NCI-H1105 (cell line): ENCODE data around the gene PGS1.

Experiments
- DNase-seq: peaks from one replicate; lab custom pipeline; 2025; lab: John Stamatoyannopoulos, UW

The PGS1 gene

DNA sequence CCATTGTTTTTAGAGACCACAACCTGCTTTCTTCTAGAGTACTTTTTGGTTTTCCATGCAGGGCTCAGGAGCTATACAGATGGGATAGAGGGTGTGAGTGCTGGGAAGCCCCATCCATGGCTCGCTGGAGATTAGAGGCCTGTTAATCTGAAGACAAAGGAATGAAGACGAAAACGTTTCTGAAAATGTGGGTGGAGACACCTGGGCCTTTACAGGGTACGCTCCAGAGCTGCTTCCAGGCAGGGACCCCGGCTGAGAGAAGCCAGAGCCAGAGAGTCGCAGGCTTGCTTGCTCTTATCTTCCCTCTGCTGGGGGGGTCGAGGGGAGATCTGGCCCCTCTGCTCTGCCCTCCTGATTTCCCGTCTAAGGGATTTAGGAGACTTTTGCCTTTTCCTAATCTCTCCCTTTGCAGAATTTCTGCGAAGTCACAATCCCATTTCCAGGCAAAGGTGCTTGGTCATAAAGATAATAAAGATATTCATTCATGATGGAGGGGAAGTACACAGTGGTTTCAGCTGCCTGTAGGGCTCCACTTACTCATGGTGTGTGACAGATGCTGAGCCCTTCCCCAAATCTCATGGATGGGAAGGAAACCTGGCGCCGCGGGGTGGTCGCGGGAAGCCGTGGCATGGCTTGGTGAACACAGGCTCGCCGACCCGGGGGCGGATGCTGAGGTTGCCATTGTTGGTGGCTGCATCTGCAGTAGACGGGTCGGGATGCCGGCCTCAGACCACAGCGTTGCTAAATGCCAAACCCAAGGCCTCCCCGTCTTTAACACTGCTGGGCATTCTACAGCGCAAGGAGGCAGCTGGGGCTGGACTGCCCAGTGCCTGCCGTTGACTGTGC, 13.8 kb upstream of the PGS1 start:
- no peak for DNase-seq

DNA sequence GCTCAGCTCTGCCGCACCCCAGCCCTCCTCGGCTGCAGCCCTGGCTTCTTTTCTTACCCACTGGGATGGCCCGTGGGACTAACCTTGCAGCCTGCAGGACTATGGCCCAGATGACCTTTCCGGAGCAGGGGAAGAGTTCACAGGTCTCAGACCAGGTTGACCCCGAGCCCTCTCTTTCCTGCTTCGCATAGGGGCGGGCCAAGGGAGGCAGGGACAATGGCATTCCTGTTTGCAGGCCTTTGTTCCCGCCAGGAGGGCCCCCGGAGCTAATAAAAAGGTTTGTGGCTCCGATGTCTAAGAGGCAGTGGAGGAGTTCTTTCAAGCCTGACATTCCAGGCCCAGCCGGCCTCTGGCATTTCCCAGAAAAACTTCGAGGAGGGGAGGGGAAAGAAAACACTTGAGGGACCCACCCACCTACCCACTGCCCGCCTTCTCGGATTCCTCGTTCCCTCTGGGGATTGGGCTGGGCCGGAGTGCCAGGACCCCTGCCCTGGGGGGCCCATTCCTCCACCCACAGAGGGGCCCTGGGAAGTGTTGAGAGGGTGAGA, 12.8 kb upstream of the PGS1 start:
- DNase-seq = no peak

DNA sequence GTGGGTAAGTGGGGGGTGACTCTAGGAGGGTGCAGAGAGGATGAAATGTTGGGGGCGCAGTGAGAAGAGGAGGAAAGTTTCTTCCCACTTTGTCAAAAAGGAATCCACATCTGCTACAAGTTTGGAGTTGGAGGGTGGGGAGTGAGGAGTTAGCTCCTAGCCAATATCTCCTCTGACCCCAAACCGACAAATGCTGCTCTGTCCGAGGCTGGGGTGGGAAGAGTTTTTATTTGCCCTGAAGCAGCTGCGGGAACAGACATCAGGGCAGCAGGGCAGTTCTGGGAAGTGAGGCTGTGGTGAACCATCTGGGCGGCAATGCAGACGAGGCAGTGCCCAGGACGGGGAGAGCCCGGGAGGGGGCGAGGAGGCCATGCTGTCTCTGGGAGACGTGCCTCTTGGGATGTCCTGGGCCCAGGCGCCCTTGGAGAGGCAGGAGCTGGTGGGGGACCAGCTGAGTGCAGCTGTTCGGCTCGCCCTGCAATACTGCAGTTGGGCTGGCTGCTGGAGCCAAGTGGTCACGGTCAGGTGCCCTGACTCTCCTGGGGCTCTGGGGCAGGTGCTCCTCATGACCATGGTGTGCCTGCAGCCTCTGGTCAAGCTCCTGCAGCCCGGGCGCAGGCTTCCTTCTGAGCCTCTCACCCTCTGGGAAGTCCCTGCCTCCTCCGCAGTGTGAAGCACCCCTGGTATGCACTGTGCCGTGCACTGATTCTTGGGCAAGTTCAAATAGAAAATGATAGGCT, 12.2 kb upstream of the PGS1 start:
- no peak for DNase-seq

DNA sequence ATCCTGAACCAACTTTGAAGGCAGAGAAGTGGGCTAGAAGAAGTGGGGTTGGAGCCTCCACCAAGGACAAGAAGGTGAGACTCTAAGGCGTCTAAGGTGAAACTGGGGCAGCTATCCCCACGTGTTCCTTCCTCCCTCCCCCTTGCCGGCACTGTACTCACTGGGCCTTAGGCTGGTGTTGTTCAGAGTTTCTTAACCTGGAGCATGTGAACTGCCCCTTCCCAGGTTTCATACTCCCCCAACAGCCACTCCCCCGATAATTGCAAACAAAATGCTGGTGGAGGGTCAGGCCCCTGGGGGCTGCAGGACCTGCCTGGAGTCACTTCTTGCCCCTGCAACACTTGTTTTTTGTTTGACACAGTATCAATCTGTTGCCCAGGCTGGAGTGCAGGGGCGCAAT, 11.3 kb upstream of the PGS1 start:
- DNase-seq = no peak

GRCh38 chr17:78368348-78368747, 10.1 kb upstream of the PGS1 start:
- DNase-seq = no peak

- no peak for DNase-seq
Observed at GRCh38 chr17:78368854-78369495, 9.5 kb upstream of the PGS1 start.

DNA sequence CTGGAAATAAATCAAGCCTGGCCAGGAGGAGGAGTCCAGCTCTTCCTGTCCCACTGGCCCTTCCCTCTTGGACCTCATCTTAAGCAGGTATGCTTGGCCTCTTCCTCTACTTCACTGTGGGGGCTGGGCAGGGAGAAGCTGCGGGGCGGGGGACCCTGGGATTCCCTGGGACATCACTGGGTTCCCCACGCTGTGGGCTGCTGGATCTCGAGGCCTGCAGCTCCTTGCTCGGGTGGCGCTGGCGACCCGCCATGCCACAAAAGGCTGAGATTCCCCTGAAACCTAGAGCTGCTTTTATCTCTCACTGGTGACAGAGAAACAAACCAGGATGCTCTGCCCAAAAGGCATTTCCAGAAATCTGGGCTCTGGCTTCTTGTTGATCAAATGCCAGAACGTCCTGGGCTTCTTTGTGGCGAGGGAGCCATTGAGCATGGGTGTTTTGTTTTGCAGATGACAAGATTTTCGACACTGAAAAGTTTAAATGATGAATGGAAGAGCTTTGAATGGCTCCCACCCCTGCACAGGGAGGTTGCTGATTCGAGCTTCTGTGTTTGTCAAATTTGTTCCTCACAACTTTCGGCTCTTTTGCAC, 8.6 kb upstream of the PGS1 start:
- DNase-seq = no peak

DNA sequence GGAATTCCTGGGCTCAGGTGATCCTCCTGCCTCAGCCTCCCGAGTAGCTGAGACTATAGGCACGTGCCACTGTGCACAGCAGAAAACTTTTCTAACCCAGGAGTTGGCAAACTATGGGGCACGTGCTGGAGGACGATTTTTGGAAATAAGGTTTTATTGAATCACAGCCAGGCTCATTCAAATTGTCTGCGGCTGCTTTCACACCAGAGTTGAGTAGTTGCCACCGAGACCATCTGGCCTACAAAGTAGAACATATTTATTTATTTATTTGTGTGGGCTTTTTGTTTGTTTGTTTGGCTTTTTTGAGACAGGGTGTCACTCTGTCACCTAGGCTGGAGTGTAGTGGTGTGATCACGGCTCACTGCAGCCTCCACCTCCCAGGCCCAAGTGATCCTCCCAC, 7.4 kb upstream of the PGS1 start:
- no peak for DNase-seq

DNA sequence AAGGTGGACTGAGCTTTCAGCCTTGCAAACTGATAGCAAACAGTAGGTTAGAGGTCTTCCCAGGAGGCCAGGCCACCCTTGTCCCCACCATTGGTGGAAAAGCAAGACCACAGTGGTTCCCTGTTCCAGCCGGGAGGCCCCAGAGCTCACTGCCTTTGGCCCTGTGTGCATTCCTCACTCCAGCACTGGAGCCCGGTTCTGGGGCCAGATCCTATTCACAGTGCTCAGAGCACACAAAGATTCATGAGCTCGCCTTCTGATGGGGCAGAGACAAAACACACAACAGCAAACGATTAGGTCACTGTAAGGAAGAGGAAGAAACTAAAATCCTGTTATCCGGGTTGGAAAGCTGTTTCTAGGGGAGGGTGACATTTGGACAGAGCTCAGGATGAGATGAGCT, 5.6 kb upstream of the PGS1 start:
- DNase-seq = no peak

- DNase-seq = no peak
Observed at GRCh38 chr17:78374189-78374588, 4.3 kb upstream of the PGS1 start.

DNA sequence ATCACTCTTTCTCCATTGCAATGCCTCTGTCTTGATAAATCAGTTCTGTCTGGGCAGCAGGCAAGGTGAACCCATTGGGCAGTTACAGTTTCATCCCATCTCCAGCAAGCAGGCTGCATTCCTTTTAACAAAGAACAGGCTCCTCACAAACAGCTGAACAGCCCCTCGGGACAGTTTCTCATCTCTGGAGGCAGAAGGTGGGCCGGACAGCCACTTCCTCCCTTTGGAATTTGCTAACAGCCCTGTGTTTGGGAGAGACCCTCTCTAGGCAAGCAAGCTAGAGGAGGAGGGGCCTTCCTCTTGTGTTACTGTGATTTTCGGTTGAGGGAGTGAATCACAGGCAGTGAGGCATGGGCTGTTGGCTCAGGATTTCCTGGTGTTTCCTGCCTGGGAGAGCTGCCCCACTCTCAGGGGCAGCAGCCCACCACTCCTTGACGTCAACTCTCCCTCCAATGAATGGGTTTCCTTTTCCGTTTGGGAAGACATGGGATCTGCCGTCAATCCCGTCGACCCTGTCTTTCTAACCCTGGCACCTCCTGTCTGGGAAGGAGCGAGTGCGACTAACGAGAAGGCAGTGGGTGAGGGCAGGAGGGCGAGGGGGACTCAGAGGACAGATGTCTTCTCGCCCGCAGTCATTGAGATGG, 3.7 kb upstream of the PGS1 start:
- DNase-seq = no peak

DNA sequence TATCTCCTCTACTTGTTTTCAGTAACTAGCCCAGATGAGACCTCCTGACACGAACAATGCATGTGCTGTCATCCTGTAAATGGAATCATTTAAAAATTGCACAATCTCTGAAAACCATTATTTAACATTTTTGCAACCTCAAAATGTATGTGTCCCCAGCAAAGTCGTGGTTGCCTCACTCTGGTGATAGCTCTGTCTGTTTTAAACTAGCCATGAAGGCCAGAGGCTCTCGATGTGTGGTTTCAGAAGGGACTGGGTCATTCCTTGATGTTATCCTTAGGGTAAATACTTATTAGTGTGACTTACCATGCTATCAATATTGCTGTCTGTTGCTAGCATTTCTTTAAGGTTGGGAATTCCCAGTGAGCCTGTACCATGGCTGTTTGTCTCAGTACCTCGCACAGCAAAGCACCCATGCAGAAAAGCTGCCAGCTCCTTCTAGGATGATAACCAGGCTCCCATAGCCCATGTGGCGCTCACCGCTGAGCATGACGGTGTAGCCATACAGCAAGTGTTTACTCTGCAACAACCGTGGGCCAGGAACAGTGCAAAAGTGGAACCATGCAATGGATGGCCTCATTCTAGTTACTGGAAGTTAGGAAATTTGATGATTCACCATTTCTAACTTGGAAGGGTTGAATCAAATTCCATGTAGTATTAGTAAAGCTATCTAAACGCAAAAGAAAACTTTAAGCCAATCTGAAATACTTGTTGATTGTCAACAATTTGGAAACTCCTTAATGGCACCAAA, 2.9 kb upstream of the PGS1 start:
- DNase-seq = no peak

DNA sequence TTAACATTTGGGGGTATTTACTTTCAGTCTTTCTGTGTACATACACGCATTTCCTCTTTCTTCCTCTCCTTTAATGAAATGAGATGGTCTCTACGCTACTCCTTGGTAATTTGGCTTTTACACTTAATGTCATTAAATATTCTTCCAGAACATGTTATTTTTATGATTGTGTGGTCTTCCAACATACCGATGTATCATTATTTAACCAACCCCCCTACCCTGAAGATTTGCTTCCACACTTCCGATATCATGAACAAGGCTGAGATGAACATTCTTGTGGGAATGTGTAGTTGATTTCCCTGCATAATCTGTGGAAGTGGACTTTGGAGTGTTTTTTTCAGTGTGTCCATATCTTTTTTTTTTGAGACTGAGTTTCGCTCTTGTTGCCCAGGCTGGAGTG, 2.3 kb upstream of the PGS1 start:
- DNase-seq = no peak

GRCh38 chr17:78377858-78378224, 608 bp upstream of the PGS1 start:
- DNase-seq = no peak

DNA sequence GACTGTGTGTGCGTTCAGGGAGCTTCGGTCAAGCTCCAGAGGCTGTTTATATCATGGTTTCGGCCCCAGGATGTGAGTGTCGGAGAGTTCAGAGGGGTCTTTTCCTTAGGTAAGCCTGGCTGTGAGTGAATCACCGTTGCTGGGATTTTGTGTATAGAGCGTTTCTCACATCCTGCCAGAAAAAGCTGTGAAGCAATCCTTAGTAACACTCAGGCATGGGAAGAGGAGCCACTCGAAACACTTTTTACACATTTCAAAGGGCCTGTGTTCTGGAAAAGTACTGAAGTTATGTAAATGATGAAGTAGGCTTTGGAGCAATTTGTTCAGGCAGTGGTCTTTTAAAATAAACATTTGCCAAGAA, 662 bp downstream of the PGS1 start:
- DNase-seq = no peak

DNA sequence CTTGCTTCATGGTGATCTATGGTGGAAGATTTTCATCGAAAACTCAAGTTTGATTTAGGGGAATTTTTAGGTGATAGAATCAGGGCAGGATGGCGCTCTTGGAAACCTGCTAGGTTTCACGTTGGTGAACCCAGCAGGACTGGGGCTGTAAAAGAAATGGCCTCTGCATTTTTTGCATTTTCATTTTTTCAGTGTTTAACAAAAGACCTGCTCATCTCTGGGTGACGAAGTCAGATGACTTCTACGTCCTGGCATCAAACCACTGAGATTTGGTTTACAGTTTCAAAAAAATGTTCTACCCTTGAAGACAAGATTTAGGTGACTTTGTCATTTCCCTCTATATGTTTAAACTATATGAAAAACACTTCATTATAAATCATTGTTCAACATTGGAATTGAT, 1.9 kb downstream of the PGS1 start:
- DNase-seq = no peak

DNA sequence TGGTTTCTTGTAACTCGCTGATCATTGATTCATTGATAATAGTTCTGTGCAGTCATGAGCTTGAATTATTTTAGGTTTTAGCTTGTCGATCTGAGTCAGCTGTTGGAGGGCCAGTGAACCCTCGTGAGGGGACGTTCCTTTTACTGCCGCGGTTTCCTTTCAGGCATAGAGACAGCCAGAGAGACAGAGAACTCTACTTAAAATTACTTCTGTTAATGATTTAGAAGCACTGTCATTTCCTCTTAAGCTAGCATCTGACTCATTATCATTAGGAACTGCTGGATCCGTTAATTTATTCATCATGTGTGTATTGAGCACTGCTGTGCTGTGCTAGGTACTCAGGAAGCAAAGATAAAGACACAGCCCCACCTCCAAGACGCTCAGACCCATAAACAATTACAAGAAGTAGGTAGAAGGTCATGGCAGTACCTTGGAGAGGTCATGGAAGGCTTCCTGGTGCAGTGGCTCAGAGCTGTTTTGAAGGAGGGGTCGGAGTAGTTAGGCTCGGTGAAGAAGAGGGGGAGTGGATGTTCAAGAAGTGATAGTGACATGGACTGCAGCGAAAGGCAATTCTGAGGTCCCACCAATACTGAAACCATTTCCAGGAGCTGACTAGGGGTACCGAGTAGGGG, 3.3 kb downstream of the PGS1 start:
- DNase-seq = no peak

DNA sequence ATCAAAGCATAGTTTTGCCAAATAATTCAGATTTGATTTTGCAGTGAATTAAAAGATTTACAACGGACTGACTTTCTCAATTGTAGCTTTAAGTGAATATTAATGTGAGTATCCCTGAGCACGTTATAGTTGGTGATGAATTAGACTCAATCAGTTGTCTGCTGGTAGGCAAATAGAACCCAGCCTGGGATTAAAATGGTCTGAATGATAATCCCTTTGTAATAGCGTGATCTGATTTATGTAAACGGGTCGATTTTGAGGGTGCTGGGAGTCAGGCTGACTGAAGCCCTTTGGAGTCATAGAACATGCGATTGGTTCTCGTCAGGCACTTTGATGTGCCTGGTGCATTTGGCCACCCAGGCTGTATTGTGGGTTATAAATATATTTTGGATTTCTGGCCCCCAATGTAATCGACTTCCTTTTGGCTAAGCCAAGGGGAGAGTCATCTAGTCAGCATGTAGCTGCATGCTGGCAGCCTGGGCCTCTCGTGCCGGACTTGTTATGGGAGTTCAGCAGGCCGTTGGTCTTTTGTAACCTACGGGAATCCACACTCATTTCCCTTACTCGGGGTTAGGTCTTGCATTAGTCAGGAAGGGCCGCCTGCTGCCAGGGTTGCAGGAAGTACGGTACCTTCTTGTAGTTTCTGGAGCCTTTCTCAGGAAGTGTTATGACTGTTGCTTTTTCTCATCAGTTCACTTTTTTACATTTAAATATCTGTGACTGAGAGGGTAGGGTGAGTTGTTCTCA, 5.4 kb downstream of the PGS1 start:
- no peak for DNase-seq

- DNase-seq = no peak
Observed at GRCh38 chr17:78384479-78385175, 6.2 kb downstream of the PGS1 start.
